ENCODE data around the gene SLC22A1. TPM values are rescaled to one million over a fixed set of nuclear protein-coding genes. Genes with fewer than 3 reads are reported as not detected.
"Not testable (repeated sequence)": the region's sequence is repeated elsewhere in the genome, so short reads cannot be mapped to it uniquely, and the experiment has no call there.

The SLC22A1 gene
- total and polyA plus RNA-seq, 4 donors = 0.72 to 2.5 (median 1.3) TPM

DNA sequence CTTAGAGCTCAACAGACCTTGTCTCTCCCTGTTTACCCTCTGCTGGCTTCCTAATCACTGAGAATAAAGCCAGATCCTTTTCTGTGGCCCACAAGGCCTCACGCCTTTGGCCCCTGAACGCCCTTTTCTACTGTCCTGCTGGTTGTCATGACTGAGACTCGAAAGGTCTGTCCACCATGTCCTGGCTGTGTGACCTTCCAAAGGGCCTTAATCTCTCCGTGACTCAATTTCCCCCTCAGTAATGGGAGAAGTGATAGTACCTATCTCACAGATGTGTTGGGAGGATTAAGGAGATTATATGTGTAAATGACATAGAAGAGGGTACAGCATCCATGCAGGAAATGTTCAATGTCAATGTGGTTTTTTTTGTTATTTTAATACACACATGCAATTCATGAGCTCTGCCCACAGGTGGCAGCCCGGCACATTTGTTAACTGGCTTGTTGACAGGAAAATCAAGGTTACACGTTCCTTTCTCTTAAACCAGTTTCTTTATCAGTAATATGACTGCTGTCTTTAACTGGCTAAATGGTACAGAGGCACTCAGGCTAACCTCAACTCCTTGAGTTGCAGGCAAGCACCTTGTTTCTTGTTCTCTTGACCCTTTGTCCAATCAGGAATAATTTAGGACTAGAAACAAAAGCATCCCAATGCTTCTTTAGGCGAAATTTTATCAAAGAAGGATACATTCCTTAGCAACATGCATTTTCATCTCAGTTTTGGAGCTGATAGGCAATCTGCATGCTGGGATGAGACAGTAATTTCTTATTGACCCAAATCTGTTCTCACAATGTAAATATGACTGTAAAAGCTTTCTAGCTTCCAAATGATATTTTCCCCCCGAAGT lies 16.6 kb downstream of the SLC22A1 start:
- Histone ChIP-seq H3K36me3 (ENCODE audit: control insufficient read depth in 4 of 4, insufficient read depth in 4 of 4, low read length in 4 of 4) (no peaks in the 10 kb centered on the region), H3K4me1 (ENCODE audit: control insufficient read depth in 5 of 5, insufficient read depth in 5 of 5, low read length in 5 of 5) (peaks cover 0 to 6% (median 0%) of the 10 kb centered on the region in 5 donors), H3K27ac (ENCODE audit: low read depth in 1 of 2, low read length in 1 of 2) (no peak overlapping the region), H3K9ac (ENCODE audit: insufficient read depth in 1 of 2, low read length in 2 of 2) (no peak overlapping the region), H3K27me3 (ENCODE audit: control insufficient read depth in 3 of 3, insufficient read depth in 3 of 3, low read length in 2 of 3) (no peaks in the 10 kb centered on the region), H3K4me3 (no peak overlapping the region), H3K9me3 (ENCODE audit: control insufficient read depth in 4 of 4, insufficient read depth in 3 of 4, low read length in 3 of 4) (no peaks in the 10 kb centered on the region)
- WGBS, 2 donors = 59 to 61% methylated on average over 8 of the region's 8 CpGs
- TF ChIP-seq, protein P1, sequence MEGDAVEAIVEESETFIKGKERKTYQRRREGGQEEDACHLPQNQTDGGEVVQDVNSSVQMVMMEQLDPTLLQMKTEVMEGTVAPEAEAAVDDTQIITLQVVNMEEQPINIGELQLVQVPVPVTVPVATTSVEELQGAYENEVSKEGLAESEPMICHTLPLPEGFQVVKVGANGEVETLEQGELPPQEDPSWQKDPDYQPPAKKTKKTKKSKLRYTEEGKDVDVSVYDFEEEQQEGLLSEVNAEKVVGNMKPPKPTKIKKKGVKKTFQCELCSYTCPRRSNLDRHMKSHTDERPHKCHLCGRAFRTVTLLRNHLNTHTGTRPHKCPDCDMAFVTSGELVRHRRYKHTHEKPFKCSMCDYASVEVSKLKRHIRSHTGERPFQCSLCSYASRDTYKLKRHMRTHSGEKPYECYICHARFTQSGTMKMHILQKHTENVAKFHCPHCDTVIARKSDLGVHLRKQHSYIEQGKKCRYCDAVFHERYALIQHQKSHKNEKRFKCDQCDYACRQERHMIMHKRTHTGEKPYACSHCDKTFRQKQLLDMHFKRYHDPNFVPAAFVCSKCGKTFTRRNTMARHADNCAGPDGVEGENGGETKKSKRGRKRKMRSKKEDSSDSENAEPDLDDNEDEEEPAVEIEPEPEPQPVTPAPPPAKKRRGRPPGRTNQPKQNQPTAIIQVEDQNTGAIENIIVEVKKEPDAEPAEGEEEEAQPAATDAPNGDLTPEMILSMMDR (IDR thresholded peaks at IDR 0.05; ENCODE audit: control extremely low read depth, extremely low read depth) = peak; percentile 47
- DNase-seq (peak; percentile 54 to 75 (median 65)), ATAC-seq (ENCODE audit: insufficient read depth, low FRiP score) (peak; percentile 58)

DNA sequence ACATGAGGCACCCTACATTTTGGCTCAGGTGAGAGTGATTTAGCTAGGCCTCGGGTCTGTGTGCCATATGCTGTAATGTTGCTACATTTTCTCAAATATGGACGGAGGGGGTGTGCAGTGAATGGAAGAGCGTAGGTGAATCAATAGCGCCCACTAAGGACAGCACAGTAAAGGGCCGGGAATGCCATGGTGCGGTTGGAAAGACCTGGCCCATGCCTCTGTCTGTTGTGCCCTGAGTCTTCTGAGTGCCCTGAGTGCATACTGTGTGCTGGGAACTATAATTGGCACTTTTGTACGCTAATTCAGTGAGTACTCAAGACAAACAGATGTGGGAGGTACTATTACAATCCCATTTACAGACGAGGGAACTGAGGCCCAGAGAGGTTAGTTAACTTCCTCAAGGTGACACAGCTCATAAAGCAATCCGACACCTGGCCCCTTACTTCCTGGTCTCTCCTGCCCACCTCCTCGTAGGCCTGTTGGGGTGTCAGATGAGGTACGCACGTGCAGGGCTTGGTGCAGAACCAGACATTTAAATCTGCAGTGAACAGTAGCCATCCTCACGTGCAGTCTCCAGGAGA lies 17.3 kb downstream of the SLC22A1 start:
- DNase-seq (no peak), ATAC-seq (ENCODE audit: insufficient read depth, low FRiP score) (no peak)
- no peaks in the 10 kb centered on the region for H3K9me3 ChIP-seq (ENCODE audit: control insufficient read depth in 4 of 4, insufficient read depth in 3 of 4, low read length in 3 of 4)
- H3K4me1 ChIP-seq (ENCODE audit: control insufficient read depth in 5 of 5, insufficient read depth in 5 of 5, low read length in 5 of 5) = peaks cover 0 to 6% (median 0%) of the 10 kb centered on the region in 5 donors
- TF ChIP-seq, protein P1 (IDR thresholded peaks at IDR 0.05; ENCODE audit: control extremely low read depth, extremely low read depth) = no peak
- WGBS, 2 donors = 90% methylated on average over 13 of the region's 13 CpGs
- no peaks in the 10 kb centered on the region for H3K36me3 ChIP-seq (ENCODE audit: control insufficient read depth in 4 of 4, insufficient read depth in 4 of 4, low read length in 4 of 4)
- no peaks in the 10 kb centered on the region for H3K27me3 ChIP-seq (ENCODE audit: control insufficient read depth in 3 of 3, insufficient read depth in 3 of 3, low read length in 2 of 3)
- no peak overlapping the region for H3K4me3 ChIP-seq
- no peak overlapping the region for H3K27ac ChIP-seq (ENCODE audit: low read depth in 1 of 2, low read length in 1 of 2)
- H3K9ac ChIP-seq (ENCODE audit: insufficient read depth in 1 of 2, low read length in 2 of 2) = no peak overlapping the region

DNA sequence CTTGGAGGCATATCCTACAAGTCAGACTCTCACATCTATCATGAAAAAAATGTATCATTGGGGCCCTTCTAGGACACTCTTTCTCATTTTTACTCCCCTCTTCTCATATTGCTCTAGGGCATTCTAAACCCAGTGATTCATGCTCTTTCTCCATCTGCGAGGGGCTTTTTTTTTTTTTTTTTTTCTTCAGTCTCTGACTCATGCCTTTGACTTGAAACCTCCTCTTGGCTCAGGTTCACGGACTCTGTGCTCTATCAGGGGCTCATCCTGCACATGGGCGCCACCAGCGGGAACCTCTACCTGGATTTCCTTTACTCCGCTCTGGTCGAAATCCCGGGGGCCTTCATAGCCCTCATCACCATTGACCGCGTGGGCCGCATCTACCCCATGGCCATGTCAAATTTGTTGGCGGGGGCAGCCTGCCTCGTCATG lies 17.8 kb downstream of the SLC22A1 start:
- H3K9me3 ChIP-seq (ENCODE audit: control insufficient read depth in 4 of 4, insufficient read depth in 3 of 4, low read length in 3 of 4) = no peaks in the 10 kb centered on the region
- H3K4me3 ChIP-seq = no peak overlapping the region
- 90 to 95% methylated on average over 12 of the region's 12 CpGs for WGBS, 2 donors
- H3K4me1 ChIP-seq (ENCODE audit: control insufficient read depth in 5 of 5, insufficient read depth in 5 of 5, low read length in 5 of 5) = peaks cover 0 to 6% (median 0%) of the 10 kb centered on the region in 5 donors
- no peaks in the 10 kb centered on the region for H3K36me3 ChIP-seq (ENCODE audit: control insufficient read depth in 4 of 4, insufficient read depth in 4 of 4, low read length in 4 of 4)
- no peak overlapping the region for H3K27ac ChIP-seq (ENCODE audit: low read depth in 1 of 2, low read length in 1 of 2)
- H3K27me3 ChIP-seq (ENCODE audit: control insufficient read depth in 3 of 3, insufficient read depth in 3 of 3, low read length in 2 of 3) = no peaks in the 10 kb centered on the region
- ATAC-seq (ENCODE audit: insufficient read depth, low FRiP score) (no peak), DNase-seq (no peak)
- H3K9ac ChIP-seq (ENCODE audit: insufficient read depth in 1 of 2, low read length in 2 of 2) = no peak overlapping the region
- TF ChIP-seq, protein P1 (IDR thresholded peaks at IDR 0.05; ENCODE audit: control extremely low read depth, extremely low read depth) = no peak

DNA sequence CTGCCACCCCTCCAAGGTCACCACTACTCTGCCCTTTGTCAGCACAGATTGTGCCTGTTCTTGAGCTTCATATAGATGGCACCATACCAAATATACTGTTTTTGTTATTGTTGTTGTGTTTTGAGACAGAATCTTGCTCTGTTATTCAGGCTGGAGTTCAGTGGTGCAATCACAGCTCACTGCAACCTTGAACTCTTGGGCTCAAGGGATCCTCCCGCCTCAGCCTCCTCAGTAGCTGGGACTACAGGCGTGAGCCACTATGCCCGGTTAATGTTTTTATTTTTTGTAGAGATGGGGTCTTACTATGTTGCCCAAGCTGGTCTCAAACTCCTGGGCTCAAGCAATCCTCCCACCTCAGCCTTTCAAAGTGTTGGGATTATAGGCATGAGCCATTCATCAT lies 18.9 kb downstream of the SLC22A1 start:
- not testable (repeated sequence) for H3K9me3 ChIP-seq (ENCODE audit: control insufficient read depth in 4 of 4, insufficient read depth in 3 of 4, low read length in 3 of 4); H3K27me3 ChIP-seq (ENCODE audit: control insufficient read depth in 3 of 3, insufficient read depth in 3 of 3, low read length in 2 of 3); H3K27ac ChIP-seq (ENCODE audit: low read depth in 1 of 2, low read length in 1 of 2); H3K4me1 ChIP-seq (ENCODE audit: control insufficient read depth in 5 of 5, insufficient read depth in 5 of 5, low read length in 5 of 5); DNase-seq; ATAC-seq (ENCODE audit: insufficient read depth, low FRiP score); H3K9ac ChIP-seq (ENCODE audit: insufficient read depth in 1 of 2, low read length in 2 of 2); H3K4me3 ChIP-seq; H3K36me3 ChIP-seq (ENCODE audit: control insufficient read depth in 4 of 4, insufficient read depth in 4 of 4, low read length in 4 of 4)
- 71 to 95% methylated on average over 3 of the region's 3 CpGs for WGBS, 2 donors
